OCI-LY1 (cell line): Measurements from ENCODE around the gene MTFMT.

Experiments used
- EZH2 ChIP-seq: fragments of 200-600 bp; sonication (generic), shearing (Covaris generic); IDR thresholded peaks from 2 replicates; pipeline ENCODE4 v1.8.0; 2017; ENCODE audit warnings: borderline replicate concordance, mixed run types, mild to moderate bottlenecking, antibody characterized with exemption, low read length, moderate library complexity, mixed read lengths
- TF ChIP-seq, protein P1 (sequence below): fragments of 200-600 bp; sonication (generic), shearing (Covaris generic); IDR thresholded peaks from 2 replicates; pipeline ENCODE4 v1.5.1; 2017; ENCODE audit warnings: mild to moderate bottlenecking, antibody characterized with exemption, low read length, moderate library complexity, mixed read lengths

DNA sequence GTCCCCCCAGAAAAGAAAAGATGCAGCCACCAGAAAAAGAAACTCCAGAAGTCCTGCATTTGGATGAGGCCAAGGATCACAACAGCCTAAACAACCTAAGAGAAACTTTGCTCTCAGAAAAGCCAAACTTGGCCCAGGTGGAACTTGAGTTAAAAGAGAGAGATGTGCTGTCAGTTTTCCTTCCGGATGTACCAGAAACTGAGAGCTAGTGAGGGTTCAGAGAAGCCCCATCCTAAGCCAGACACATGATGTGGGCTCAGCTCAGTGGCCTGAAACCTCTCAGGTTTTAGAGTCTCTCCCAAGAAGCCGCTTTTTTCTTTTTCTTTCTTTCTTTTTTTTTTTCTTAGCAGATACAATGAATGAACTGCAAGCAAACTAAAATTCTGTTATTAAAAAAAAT, 23.5 kb upstream of the MTFMT start:
- TF ChIP-seq, protein P1, sequence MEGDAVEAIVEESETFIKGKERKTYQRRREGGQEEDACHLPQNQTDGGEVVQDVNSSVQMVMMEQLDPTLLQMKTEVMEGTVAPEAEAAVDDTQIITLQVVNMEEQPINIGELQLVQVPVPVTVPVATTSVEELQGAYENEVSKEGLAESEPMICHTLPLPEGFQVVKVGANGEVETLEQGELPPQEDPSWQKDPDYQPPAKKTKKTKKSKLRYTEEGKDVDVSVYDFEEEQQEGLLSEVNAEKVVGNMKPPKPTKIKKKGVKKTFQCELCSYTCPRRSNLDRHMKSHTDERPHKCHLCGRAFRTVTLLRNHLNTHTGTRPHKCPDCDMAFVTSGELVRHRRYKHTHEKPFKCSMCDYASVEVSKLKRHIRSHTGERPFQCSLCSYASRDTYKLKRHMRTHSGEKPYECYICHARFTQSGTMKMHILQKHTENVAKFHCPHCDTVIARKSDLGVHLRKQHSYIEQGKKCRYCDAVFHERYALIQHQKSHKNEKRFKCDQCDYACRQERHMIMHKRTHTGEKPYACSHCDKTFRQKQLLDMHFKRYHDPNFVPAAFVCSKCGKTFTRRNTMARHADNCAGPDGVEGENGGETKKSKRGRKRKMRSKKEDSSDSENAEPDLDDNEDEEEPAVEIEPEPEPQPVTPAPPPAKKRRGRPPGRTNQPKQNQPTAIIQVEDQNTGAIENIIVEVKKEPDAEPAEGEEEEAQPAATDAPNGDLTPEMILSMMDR = no peak
- no peak for TF ChIP-seq EZH2
